ENCODE data around the gene PILRB.
"Not testable (repeated sequence)": the region's sequence is repeated elsewhere in the genome, so short reads cannot be mapped to it uniquely, and the experiment has no call there.

The PILRB gene

GRCh38 chr7:100338083-100338696, 19.7 kb upstream of the PILRB start:
- H3K9me3 ChIP-seq (ENCODE audit: control insufficient read depth, insufficient read depth, low read length); H3K27ac ChIP-seq (ENCODE audit: low read depth, low read length); H3K4me2 ChIP-seq (ENCODE audit: low read length); H3K4me3 ChIP-seq (ENCODE audit: low read length); H4K20me1 ChIP-seq (ENCODE audit: control insufficient read depth, insufficient read depth, low read depth, low read length); H3F3A ChIP-seq (ENCODE audit: control insufficient read depth, insufficient read depth); H3K27me3 ChIP-seq (ENCODE audit: control insufficient read depth, low read length); H3K9me2 ChIP-seq (replicated peaks; ENCODE audit: control insufficient read depth, low read length): not testable (repeated sequence)
- Histone ChIP-seq H3K36me3 (ENCODE audit: control insufficient read depth, low read length) (peaks cover 55% of the 10 kb centered on the region), H3K4me1 (ENCODE audit: control insufficient read depth, low read length) (peaks cover 49% of the 10 kb centered on the region), H3K79me2 (ENCODE audit: control insufficient read depth, low read length) (peaks cover 72% of the 10 kb centered on the region)

GRCh38 chr7:100341286-100341685, 16.6 kb upstream of the PILRB start:
- Histone ChIP-seq H3K79me2 (ENCODE audit: control insufficient read depth, low read length) (peaks cover 63% of the 10 kb centered on the region), H3K4me3 (ENCODE audit: low read length) (peak overlapping the region; percentile 53), H3K36me3 (ENCODE audit: control insufficient read depth, low read length) (peaks cover 68% of the 10 kb centered on the region), H3K27ac (ENCODE audit: low read depth, low read length) (peak overlapping the region; percentile 69), H3K4me1 (ENCODE audit: control insufficient read depth, low read length) (peaks cover 65% of the 10 kb centered on the region), H3F3A (ENCODE audit: control insufficient read depth, insufficient read depth) (peaks cover 22% of the 10 kb centered on the region), H4K20me1 (ENCODE audit: control insufficient read depth, insufficient read depth, low read depth, low read length) (peaks cover 11% of the 10 kb centered on the region; the same call in 1 of the 2 replicates), H3K4me2 (ENCODE audit: low read length) (peak overlapping the region; percentile 49)
- peak; percentile 29 for TF ChIP-seq CTCF (IDR thresholded peaks at IDR 0.05; ENCODE audit: low read depth, low read length, poor library complexity, severe bottlenecking)
- not testable (repeated sequence) for H3K27me3 ChIP-seq (ENCODE audit: control insufficient read depth, low read length); H3K9me3 ChIP-seq (ENCODE audit: control insufficient read depth, insufficient read depth, low read length); H3K9me2 ChIP-seq (replicated peaks; ENCODE audit: control insufficient read depth, low read length)

- Histone ChIP-seq H3K4me1 (ENCODE audit: control insufficient read depth, low read length) (peaks cover 62% of the 10 kb centered on the region), H3K36me3 (ENCODE audit: control insufficient read depth, low read length) (peaks cover 77% of the 10 kb centered on the region), H4K20me1 (ENCODE audit: control insufficient read depth, insufficient read depth, low read depth, low read length) (peaks cover 7% of the 10 kb centered on the region; the same call in 1 of the 2 replicates), H3K9me3 (ENCODE audit: control insufficient read depth, insufficient read depth, low read length) (no peaks in the 10 kb centered on the region), H3K27ac (ENCODE audit: low read depth, low read length) (peak overlapping the region; percentile 69), H3K4me3 (ENCODE audit: low read length) (0 out of 2 replicates have a peak overlapping the region, but pooled peaks have one; percentile 22), H3K27me3 (ENCODE audit: control insufficient read depth, low read length) (no peaks in the 10 kb centered on the region), H3K4me2 (ENCODE audit: low read length) (peak overlapping the region; percentile 49), H3F3A (ENCODE audit: control insufficient read depth, insufficient read depth) (peaks cover 22% of the 10 kb centered on the region), H3K79me2 (ENCODE audit: control insufficient read depth, low read length) (peaks cover 65% of the 10 kb centered on the region), H3K9me2 (replicated peaks; ENCODE audit: control insufficient read depth, low read length) (no peaks in the 10 kb centered on the region)
- no peak for TF ChIP-seq CTCF (IDR thresholded peaks at IDR 0.05; ENCODE audit: low read depth, low read length, poor library complexity, severe bottlenecking)
- TF ChIP-seq EZH2phosphoT487 (IDR thresholded peaks at IDR 0.05; ENCODE audit: borderline replicate concordance, low read length), result no peak
Observed at GRCh38 chr7:100342765-100343164, 15.2 kb upstream of the PILRB start.

- peak overlapping the region; percentile 98 for H3K27ac ChIP-seq (ENCODE audit: low read depth, low read length)
- not testable (repeated sequence) for H4K20me1 ChIP-seq (ENCODE audit: control insufficient read depth, insufficient read depth, low read depth, low read length)
- H3F3A ChIP-seq (ENCODE audit: control insufficient read depth, insufficient read depth), result peaks cover 22% of the 10 kb centered on the region
Observed at GRCh38 chr7:100344124-100344559, 13.8 kb upstream of the PILRB start.

More at GRCh38 chr7:100344124-100344559, 13.8 kb upstream of the PILRB start:
- H3K4me2 ChIP-seq (ENCODE audit: low read length), result peak overlapping the region; percentile 99
- H3K9me3 ChIP-seq (ENCODE audit: control insufficient read depth, insufficient read depth, low read length); H3K9me2 ChIP-seq (replicated peaks; ENCODE audit: control insufficient read depth, low read length); H3K27me3 ChIP-seq (ENCODE audit: control insufficient read depth, low read length): not testable (repeated sequence)
- H3K4me1 ChIP-seq (ENCODE audit: control insufficient read depth, low read length), result peaks cover 57% of the 10 kb centered on the region
- peaks cover 77% of the 10 kb centered on the region for H3K36me3 ChIP-seq (ENCODE audit: control insufficient read depth, low read length)
- peaks cover 57% of the 10 kb centered on the region for H3K79me2 ChIP-seq (ENCODE audit: control insufficient read depth, low read length)
- peak overlapping the region; percentile 77 for H3K4me3 ChIP-seq (ENCODE audit: low read length)
